PC-3 (cell line): ENCODE data around the gene NTF3. TPM values are rescaled to one million over a fixed set of nuclear protein-coding genes. Genes with fewer than 3 reads are reported as not detected.

Source experiments
- ATAC-seq: fragments of 200-7000 bp; cut with Tn5 transposase; 2 replicates; pipeline ENCODE4 v1.9.1; 2020; ENCODE audit warnings: mild to moderate bottlenecking, moderate library complexity
- BruUV-seq: library from RNA; stranded (reverse); fragments of 400-500 nt; replicated peaks from 2 replicates; lab custom pipeline; 2021; lab: Mats Ljungman, UMichigan
- CTCF ChIA-PET: fragments of 300-600 bp; sonication (Branson Sonifier 250); formaldehyde crosslinking; loops from one replicate; lab custom pipeline; 2022; ENCODE audit warnings: antibody characterized with exemption; lab: Charles Lee
- POLR2A ChIA-PET: fragments of 300-600 bp; sonication (Branson Sonifier 250); formaldehyde crosslinking; loops from one replicate; lab custom pipeline; 2022; ENCODE audit warnings: antibody characterized with exemption; ENCODE audit not compliant: unreplicated experiment; lab: Charles Lee
- DNase-seq: peaks from one replicate; pipeline ENCODE4 v3.0.0-alpha.2; 2015
- H2AFZ ChIP-seq: fragments of 300-600 bp; sonication (generic); 2 replicates; pipeline ENCODE4 v1.6.0; 2016; ENCODE audit warnings: antibody characterized with exemption, low read length
- H3F3A ChIP-seq: fragments of 300-600 bp; sonication (generic); one replicate; pipeline ENCODE4 v1.6.0; 2017; ENCODE audit warnings: antibody characterized with exemption, low read length, control low read depth, mild to moderate bottlenecking; ENCODE audit not compliant: unreplicated experiment
- H3K27ac ChIP-seq: fragments of 300-600 bp; sonication (generic); 2 replicates; pipeline ENCODE4 v1.5.1; 2016; ENCODE audit warnings: mild to moderate bottlenecking, low read length
- H3K27me3 ChIP-seq: fragments of 300-600 bp; sonication (generic); 2 replicates; pipeline ENCODE4 v1.6.1; 2016; ENCODE audit warnings: low read length, mixed read lengths
- H3K36me3 ChIP-seq: fragments of 300-600 bp; sonication (generic); 2 replicates; pipeline ENCODE4 v1.6.1; 2016; ENCODE audit warnings: low read depth, mixed run types, low read length, mixed read lengths
- H3K4me1 ChIP-seq: fragments of 300-600 bp; sonication (generic); 2 replicates; pipeline ENCODE4 v1.5.1; 2016; ENCODE audit warnings: low read length; ENCODE audit not compliant: insufficient read depth
- H3K4me2 ChIP-seq: fragments of 300-600 bp; sonication (generic); 2 replicates; pipeline ENCODE4 v1.6.0; 2016; ENCODE audit warnings: low read length
- H3K4me3 ChIP-seq: fragments of 300-600 bp; sonication (generic); 2 replicates; pipeline ENCODE4 v1.5.1; 2016; ENCODE audit warnings: mild to moderate bottlenecking, low read length, mixed read lengths
- H3K79me2 ChIP-seq: fragments of 300-600 bp; sonication (generic); 2 replicates; pipeline ENCODE4 v1.6.1; 2017; ENCODE audit warnings: low read length, mixed read lengths
- H3K9ac ChIP-seq: fragments of 300-600 bp; sonication (generic); 2 replicates; pipeline ENCODE4 v1.6.0; 2016; ENCODE audit warnings: mild to moderate bottlenecking, low read length
- H3K9me2 ChIP-seq: fragments of 300-600 bp; sonication (generic); replicated peaks from 2 replicates; pipeline ENCODE4 v1.6.1; 2016; ENCODE audit warnings: mixed run types, low read length, mixed read lengths
- H3K9me3 ChIP-seq: fragments of 300-600 bp; sonication (generic); 2 replicates; pipeline ENCODE4 v1.6.1; 2016; ENCODE audit warnings: low read length, mixed read lengths
- H4K20me1 ChIP-seq: fragments of 300-600 bp; sonication (generic); 2 replicates; pipeline ENCODE4 v1.6.1; 2016; ENCODE audit warnings: low read length, mixed read lengths
- CTCF ChIP-seq: fragments of 300-600 bp; sonication (generic); conservative IDR thresholded peaks from 2 replicates; pipeline ENCODE4 v1.5.1; 2017; ENCODE audit warnings: antibody characterized with exemption, low read depth, mild to moderate bottlenecking, low read length
- EZH2 ChIP-seq: fragments of 300-600 bp; sonication (generic); IDR thresholded peaks from one replicate; pipeline ENCODE4 v1.6.1; 2017; ENCODE audit warnings: antibody characterized with exemption, mild to moderate bottlenecking, low read length; ENCODE audit not compliant: unreplicated experiment
- EZH2phosphoT487 ChIP-seq: fragments of 300-600 bp; sonication (generic); IDR thresholded peaks from 2 replicates; pipeline ENCODE4 v1.6.1; 2018; ENCODE audit warnings: mild to moderate bottlenecking, antibody characterized with exemption, low read length, borderline replicate concordance
- intact Hi-C: fragments of 100-400 bp; cut with micrococcal nuclease; formaldehyde crosslinking; loops from 2 replicates; pipeline ENCODE4 v1.9.0; 2023
- total RNA-seq: library from RNA; depleted of rRNA; stranded (reverse); fragments of >200 nt; gene quantifications from 2 replicates; pipeline ENCODE4 v1.2.3, GENCODE V29; 2014

NTF3 gene
- total RNA-seq, 1 experiment from 2014 or later = not detected

- CTCF ChIA-PET = no interaction called here
- intact Hi-C loops = no loop called here
- BruUV-seq = no TSS peak
These were observed 5.3 kb downstream of the NTF3 start for GRCh38 chr12:5437182-5437583.

GRCh38 chr12:5437589-5437988 is 5.7 kb downstream of the NTF3 start:
- Histone ChIP-seq H3K4me2 (no peak overlapping the region), H3F3A (no peaks in the 10 kb centered on the region), H3K27me3 (no peaks in the 10 kb centered on the region; the same call in 1 of the 2 replicates), H3K27ac (no peak overlapping the region), H3K9me2 (no peaks in the 10 kb centered on the region), H3K79me2 (no peaks in the 10 kb centered on the region), H3K4me3 (no peak overlapping the region), H4K20me1 (no peaks in the 10 kb centered on the region), H3K36me3 (no peaks in the 10 kb centered on the region), H2AFZ (no peak overlapping the region), H3K4me1 (0 out of 2 replicates have a peak, but pooled peaks cover 3% of the 10 kb centered on the region), H3K9me3 (no peaks in the 10 kb centered on the region), H3K9ac (no peak overlapping the region)
- TF ChIP-seq EZH2 (no peak), EZH2phosphoT487 (no peak), CTCF (no peak)
- ATAC-seq (no peak), DNase-seq (no peak)
- CTCF ChIA-PET = no interaction called here
- POLR2A ChIA-PET = no interaction called here
- intact Hi-C loops = no loop called here
- BruUV-seq = no TSS peak

More at GRCh38 chr12:5437182-5437583, 5.3 kb downstream of the NTF3 start:
- DNase-seq = no peak
- TF ChIP-seq CTCF = no peak
- no peak for TF ChIP-seq EZH2phosphoT487
- no peak for TF ChIP-seq EZH2
- no peaks in the 10 kb centered on the region for H3K79me2 ChIP-seq
- no peak overlapping the region for H3K4me2 ChIP-seq
- POLR2A ChIA-PET = no interaction called here
- H3K9ac ChIP-seq = no peak overlapping the region
- H3K9me2 ChIP-seq = no peaks in the 10 kb centered on the region
- no peaks in the 10 kb centered on the region for H4K20me1 ChIP-seq
- no peak overlapping the region for H3K27ac ChIP-seq
- 0 out of 2 replicates have a peak, but pooled peaks cover 3% of the 10 kb centered on the region for H3K4me1 ChIP-seq
- no peaks in the 10 kb centered on the region; the same call in none of the 2 replicates for H3K27me3 ChIP-seq
- H3F3A ChIP-seq = no peaks in the 10 kb centered on the region
- no peak overlapping the region for H3K4me3 ChIP-seq
- H3K36me3 ChIP-seq = no peaks in the 10 kb centered on the region
- no peak overlapping the region for H2AFZ ChIP-seq
- H3K9me3 ChIP-seq = no peaks in the 10 kb centered on the region
- no peak for ATAC-seq

- Histone ChIP-seq H3K4me1 (0 out of 2 replicates have a peak, but pooled peaks cover 3% of the 10 kb centered on the region), H3K27me3 (no peaks in the 10 kb centered on the region; the same call in 1 of the 2 replicates), H3K4me2 (no peak overlapping the region), H3F3A (no peaks in the 10 kb centered on the region), H3K9ac (no peak overlapping the region), H3K9me3 (no peaks in the 10 kb centered on the region), H4K20me1 (no peaks in the 10 kb centered on the region), H2AFZ (no peak overlapping the region), H3K79me2 (no peaks in the 10 kb centered on the region), H3K36me3 (no peaks in the 10 kb centered on the region), H3K27ac (no peak overlapping the region), H3K9me2 (no peaks in the 10 kb centered on the region), H3K4me3 (no peak overlapping the region)
- ChIA-PET POLR2A (no interaction called here), CTCF (no interaction called here)
- TF ChIP-seq EZH2 = no peak
- TF ChIP-seq EZH2phosphoT487 = no peak
- no peak for TF ChIP-seq CTCF
- DNase-seq = no peak
- BruUV-seq = no TSS peak
- intact Hi-C loops = no loop called here
- no peak for ATAC-seq
These were observed 6.8 kb downstream of the NTF3 start for GRCh38 chr12:5438671-5439200.
